GM06990 (cell line): Measurements from ENCODE around the gene CXXC5.
"Not testable (repeated sequence)": the region's sequence is repeated elsewhere in the genome, so short reads cannot be mapped to it uniquely, and the experiment has no call there.

ENCODE experiments used
- DNase-seq: peaks from one replicate; pipeline ENCODE4 v3.0.0-alpha.2; 2011; ENCODE audit not compliant: insufficient read length; ENCODE audit errors: extremely low read depth
- H3K27me3 ChIP-seq: replicated peaks from 2 replicates; pipeline ENCODE4 v1.6.0; 2011; ENCODE audit warnings: low read length; ENCODE audit not compliant: control insufficient read depth, insufficient read depth
- H3K36me3 ChIP-seq: 2 replicates; pipeline ENCODE4 v1.5.1; 2011; ENCODE audit warnings: low read length; ENCODE audit not compliant: control insufficient read depth, insufficient read depth
- H3K4me3 ChIP-seq: replicated peaks from 2 replicates; pipeline ENCODE4 v1.5.1; 2011; ENCODE audit warnings: low read depth, mild to moderate bottlenecking, control low read depth, low read length
- TF ChIP-seq, protein P1 (sequence below): IDR thresholded peaks from 2 replicates; pipeline ENCODE4 v1.5.1; 2011; ENCODE audit warnings: low read length, control low read depth, mild to moderate bottlenecking, inconsistent platforms; ENCODE audit not compliant: insufficient read depth, poor library complexity, severe bottlenecking

CXXC5 gene

DNA sequence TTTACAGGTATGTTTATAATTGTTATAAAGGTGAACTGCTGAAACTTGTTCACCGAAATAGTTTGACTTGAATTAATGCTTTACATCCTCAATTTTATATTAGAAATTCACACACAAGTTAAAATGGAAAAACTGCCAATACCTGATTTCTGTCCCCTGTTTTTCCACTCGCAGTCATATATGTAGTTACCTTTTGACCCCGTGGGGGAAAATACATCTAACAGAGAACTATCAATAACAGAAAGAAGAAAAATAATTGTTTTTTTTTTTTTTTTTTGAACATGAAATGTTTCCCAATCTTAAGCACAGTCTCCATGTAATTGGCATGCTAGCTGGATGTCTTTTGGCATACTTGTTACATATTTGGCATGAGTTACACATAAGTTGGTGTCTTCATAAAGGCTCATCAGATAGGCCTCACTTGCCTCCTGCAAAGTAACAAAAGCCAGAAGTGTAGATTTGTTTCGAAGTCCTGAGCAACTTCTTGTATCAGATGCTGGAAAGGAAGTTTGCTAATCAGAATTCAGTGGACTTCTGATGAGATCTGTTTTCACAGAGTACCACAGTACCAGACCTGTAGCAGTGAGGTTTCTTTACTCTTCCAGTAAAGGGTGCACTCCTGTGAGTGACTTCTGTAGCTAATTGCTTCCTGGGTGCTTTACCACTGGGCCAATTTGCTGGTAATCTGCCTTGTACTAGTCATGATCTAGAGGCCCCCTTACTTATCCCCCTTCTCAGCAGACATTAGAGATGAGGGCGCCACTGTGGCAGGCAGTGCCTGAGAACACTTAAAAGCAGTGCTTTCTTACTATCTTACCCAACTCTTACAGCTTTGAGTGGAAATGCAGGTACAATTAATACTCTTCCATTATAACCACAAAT, 36.2 kb upstream of the CXXC5 start:
- TF ChIP-seq, protein P1, sequence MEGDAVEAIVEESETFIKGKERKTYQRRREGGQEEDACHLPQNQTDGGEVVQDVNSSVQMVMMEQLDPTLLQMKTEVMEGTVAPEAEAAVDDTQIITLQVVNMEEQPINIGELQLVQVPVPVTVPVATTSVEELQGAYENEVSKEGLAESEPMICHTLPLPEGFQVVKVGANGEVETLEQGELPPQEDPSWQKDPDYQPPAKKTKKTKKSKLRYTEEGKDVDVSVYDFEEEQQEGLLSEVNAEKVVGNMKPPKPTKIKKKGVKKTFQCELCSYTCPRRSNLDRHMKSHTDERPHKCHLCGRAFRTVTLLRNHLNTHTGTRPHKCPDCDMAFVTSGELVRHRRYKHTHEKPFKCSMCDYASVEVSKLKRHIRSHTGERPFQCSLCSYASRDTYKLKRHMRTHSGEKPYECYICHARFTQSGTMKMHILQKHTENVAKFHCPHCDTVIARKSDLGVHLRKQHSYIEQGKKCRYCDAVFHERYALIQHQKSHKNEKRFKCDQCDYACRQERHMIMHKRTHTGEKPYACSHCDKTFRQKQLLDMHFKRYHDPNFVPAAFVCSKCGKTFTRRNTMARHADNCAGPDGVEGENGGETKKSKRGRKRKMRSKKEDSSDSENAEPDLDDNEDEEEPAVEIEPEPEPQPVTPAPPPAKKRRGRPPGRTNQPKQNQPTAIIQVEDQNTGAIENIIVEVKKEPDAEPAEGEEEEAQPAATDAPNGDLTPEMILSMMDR: no peak
- H3K36me3 ChIP-seq: peaks cover 1% of the 10 kb centered on the region
- no peak for DNase-seq
- no peaks in the 10 kb centered on the region for H3K27me3 ChIP-seq
- H3K4me3 ChIP-seq: no peak overlapping the region

- H3K27me3 ChIP-seq: no peaks in the 10 kb centered on the region
- peaks cover 2% of the 10 kb centered on the region for H3K36me3 ChIP-seq
- H3K4me3 ChIP-seq: no peak overlapping the region
- DNase-seq: no peak
- TF ChIP-seq, protein P1: no peak
Measured at GRCh38 chr5:139619861-139620260, 28.3 kb upstream of the CXXC5 start.

DNA sequence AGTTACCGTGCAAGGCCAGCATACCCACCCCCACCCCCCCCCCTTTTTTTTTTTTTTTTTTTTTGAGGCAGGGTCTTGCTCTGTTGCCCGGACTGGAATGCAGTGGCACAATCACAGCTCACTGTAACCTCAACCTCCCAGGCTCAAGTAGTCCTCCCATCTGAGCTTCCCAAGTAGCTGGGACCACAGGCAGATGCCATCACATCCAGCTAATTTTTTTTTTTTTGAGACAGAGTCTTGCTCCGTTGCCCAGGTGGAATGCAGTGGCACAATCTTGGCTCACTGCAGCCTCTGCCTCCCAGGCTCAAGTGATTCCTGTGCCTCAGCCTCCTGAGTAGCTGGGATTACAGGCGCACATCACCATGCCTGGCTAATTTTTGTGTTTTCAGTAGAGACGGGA, 22.8 kb upstream of the CXXC5 start:
- H3K36me3 ChIP-seq, DNase-seq, H3K27me3 ChIP-seq, H3K4me3 ChIP-seq: not testable (repeated sequence)

GRCh38 chr5:139630855-139631254, 17.3 kb upstream of the CXXC5 start:
- TF ChIP-seq, protein P1: no peak
- no peak for DNase-seq
- Histone ChIP-seq H3K36me3 (peaks cover 5% of the 10 kb centered on the region), H3K4me3 (no peak overlapping the region), H3K27me3 (no peaks in the 10 kb centered on the region)

- no peaks in the 10 kb centered on the region for H3K27me3 ChIP-seq
- peaks cover 5% of the 10 kb centered on the region for H3K36me3 ChIP-seq
- no peak overlapping the region for H3K4me3 ChIP-seq
- no peak for DNase-seq
- TF ChIP-seq, protein P1: no peak
Measured at GRCh38 chr5:139631520-139632165, 16.5 kb upstream of the CXXC5 start.

GRCh38 chr5:139633295-139634027, 14.7 kb upstream of the CXXC5 start:
- H3K36me3 ChIP-seq: peaks cover 3% of the 10 kb centered on the region
- H3K4me3 ChIP-seq: no peak overlapping the region
- DNase-seq: peak; percentile 72
- no peaks in the 10 kb centered on the region for H3K27me3 ChIP-seq
- TF ChIP-seq, protein P1: peak; percentile 96
